Measurements from ENCODE around the gene ZSWIM5. TPM values are rescaled to one million over a fixed set of nuclear protein-coding genes. Genes with fewer than 3 reads are reported as not detected.

Gene ZSWIM5
- total and polyA plus RNA-seq, 10 donors, result 0.15 to 4.7 (median 2.7) TPM

DNA sequence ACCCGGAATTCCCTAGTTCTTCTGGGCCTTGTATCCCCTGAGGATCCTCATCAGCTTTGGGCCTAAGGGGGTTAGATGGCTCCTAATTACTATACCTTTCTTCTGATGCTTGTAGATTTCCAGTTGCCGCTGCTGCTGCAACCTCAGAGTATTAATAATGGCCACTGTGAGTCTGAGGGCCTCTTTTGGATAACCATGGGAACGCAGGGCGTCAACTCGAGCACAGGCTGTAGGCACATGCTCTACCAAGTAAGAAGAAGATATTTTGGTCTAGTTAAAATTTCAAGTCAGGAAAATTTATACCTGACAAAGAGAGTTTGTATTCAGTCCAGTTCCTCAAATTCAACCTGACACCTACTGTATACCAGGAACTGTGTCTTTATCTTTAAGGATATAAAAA lies 166.1 kb downstream of the ZSWIM5 start:
- 95 to 98% (median 96%) methylated on average over 5 of the region's 5 CpGs for WGBS, 5 donors
- H3K36me3 ChIP-seq, result peaks cover 0 to 17% (median 0%) of the 10 kb centered on the region in 6 donors
- DNase-seq, result no peak

DNA sequence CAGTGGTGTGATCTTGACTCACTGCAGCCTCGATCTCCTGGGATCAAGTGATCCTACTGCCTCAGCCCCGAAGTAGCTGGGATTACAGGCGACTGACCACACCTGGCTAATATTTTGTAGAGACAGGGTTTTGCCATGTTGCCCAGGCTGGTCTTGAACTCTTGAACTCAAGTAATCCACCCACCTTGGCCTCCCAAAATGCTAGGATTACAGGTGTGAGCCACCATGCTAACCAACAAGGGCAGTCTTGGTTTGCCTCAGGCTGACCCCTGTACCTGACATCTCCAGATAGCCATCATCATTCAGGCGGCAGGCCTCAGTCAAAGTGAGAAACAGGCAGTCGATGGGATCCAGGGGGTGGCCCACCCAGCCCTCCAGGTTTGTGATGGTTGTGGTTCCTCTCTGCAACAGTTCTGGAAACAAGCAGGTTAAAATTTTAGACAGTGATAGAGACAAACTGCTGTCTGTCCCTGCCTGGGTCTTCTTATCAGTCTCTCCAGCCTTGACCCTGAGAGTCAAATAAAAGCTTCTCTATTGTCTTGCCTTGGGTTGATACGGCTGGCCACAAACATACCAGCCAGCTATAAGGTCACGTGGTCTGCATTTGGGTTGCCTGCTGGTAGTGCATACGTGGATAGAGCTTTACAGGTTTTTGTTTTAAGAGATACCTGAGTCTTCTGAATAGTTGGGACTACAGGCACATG lies 167.6 kb downstream of the ZSWIM5 start:
- Histone ChIP-seq H3K4me1 (peaks cover 0 to 3% (median 0%) of the 10 kb centered on the region in 6 donors), H3K36me3 (peaks cover 0 to 17% (median 0%) of the 10 kb centered on the region in 6 donors), H3K9me3 (no peaks in the 10 kb centered on the region), H3K4me3 (no peak overlapping the region), H3K27me3 (replicated peaks in 1 of 7) (no peaks in the 10 kb centered on the region), H3K27ac (no peak overlapping the region)
- intact Hi-C loops (cut with DNase I; ENCODE audit: low total_unique reads), result no loop called here
- WGBS, 5 donors, result 84 to 90% (median 89%) methylated on average over 4 to 8 of the region's 8 CpGs
- DNase-seq, result no peak
- TF ChIP-seq POLR2AphosphoS5 (IDR thresholded peaks at IDR 0.05) (no peak), POLR2A (IDR thresholded peaks at IDR 0.05) (no peak)
- TF ChIP-seq, protein P1, sequence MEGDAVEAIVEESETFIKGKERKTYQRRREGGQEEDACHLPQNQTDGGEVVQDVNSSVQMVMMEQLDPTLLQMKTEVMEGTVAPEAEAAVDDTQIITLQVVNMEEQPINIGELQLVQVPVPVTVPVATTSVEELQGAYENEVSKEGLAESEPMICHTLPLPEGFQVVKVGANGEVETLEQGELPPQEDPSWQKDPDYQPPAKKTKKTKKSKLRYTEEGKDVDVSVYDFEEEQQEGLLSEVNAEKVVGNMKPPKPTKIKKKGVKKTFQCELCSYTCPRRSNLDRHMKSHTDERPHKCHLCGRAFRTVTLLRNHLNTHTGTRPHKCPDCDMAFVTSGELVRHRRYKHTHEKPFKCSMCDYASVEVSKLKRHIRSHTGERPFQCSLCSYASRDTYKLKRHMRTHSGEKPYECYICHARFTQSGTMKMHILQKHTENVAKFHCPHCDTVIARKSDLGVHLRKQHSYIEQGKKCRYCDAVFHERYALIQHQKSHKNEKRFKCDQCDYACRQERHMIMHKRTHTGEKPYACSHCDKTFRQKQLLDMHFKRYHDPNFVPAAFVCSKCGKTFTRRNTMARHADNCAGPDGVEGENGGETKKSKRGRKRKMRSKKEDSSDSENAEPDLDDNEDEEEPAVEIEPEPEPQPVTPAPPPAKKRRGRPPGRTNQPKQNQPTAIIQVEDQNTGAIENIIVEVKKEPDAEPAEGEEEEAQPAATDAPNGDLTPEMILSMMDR (IDR thresholded peaks at IDR 0.05 in 8 of 11, conservative IDR thresholded peaks at IDR 0.05 in 3 of 11), result no peak

More for the DNA sequence above, 166.1 kb downstream of the ZSWIM5 start:
- TF ChIP-seq, protein P1 (IDR thresholded peaks at IDR 0.05 in 8 of 11, conservative IDR thresholded peaks at IDR 0.05 in 3 of 11), result no peak
- TF ChIP-seq POLR2A (IDR thresholded peaks at IDR 0.05) (no peak), POLR2AphosphoS5 (IDR thresholded peaks at IDR 0.05) (no peak)
- Histone ChIP-seq H3K27me3 (replicated peaks in 1 of 7) (no peaks in the 10 kb centered on the region), H3K4me1 (no peaks in the 10 kb centered on the region), H3K4me3 (no peak overlapping the region), H3K9me3 (no peaks in the 10 kb centered on the region), H3K27ac (no peak overlapping the region)
- intact Hi-C loops (cut with DNase I; ENCODE audit: low total_unique reads), result no loop called here

DNA sequence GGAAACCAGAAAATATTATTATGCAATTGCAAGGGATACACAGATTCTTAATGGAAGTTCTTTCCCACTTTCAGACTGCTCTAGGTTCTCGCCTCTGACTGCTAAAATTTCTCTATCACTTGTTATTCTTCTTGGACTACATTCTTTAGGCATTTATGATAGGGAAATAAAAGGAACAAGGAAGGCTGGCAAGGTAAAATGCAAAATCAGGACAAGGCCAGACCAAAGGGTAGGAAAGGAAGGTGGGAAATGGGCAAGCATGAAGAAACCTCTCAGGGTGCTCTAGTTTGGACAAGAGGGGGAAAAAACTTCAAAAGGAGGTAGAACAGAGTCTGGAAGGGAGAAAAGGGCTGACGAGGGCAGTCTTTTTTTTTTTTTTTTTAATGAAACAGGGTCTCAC lies 168.2 kb downstream of the ZSWIM5 start:
- no peak overlapping the region for H3K4me3 ChIP-seq
- no peak overlapping the region for H3K27ac ChIP-seq
- intact Hi-C loops (cut with DNase I; ENCODE audit: low total_unique reads), result no loop called here
- TF ChIP-seq, protein P1 (IDR thresholded peaks at IDR 0.05 in 8 of 11, conservative IDR thresholded peaks at IDR 0.05 in 3 of 11), result no peak
- no peak for TF ChIP-seq POLR2AphosphoS5 (IDR thresholded peaks at IDR 0.05)
- TF ChIP-seq POLR2A (IDR thresholded peaks at IDR 0.05), result no peak
- H3K27me3 ChIP-seq (replicated peaks in 1 of 7), result no peaks in the 10 kb centered on the region
- WGBS, 5 donors, result 81 to 100% (median 90%) methylated on average over 2 of the region's 2 CpGs
- no peak for DNase-seq
- H3K9me3 ChIP-seq, result no peaks in the 10 kb centered on the region
- peaks cover 0 to 16% (median 0%) of the 10 kb centered on the region in 6 donors for H3K36me3 ChIP-seq
- peaks cover 0 to 9% (median 0%) of the 10 kb centered on the region in 6 donors for H3K4me1 ChIP-seq

DNA sequence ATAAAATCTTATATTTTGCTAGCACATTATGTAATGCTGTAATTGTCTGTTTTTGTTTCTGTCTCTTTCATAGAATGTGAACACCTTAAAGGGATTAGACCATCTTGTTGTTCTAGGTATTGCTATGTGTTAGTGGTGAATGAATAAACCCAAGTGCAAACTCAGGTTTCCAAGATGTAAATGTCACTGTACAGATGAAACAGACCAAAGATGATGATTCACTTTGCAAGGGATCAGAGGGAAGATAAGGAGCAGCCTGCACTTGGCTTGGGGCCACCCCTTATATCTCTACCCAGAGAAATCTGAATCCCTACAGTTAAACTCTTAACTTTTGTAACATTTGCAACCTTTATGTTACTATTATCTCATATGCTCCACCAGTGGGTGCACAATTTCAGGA lies 168.9 kb downstream of the ZSWIM5 start:
- intact Hi-C loops (cut with DNase I; ENCODE audit: low total_unique reads), result no loop called here
- H3K9me3 ChIP-seq, result no peaks in the 10 kb centered on the region

More for the DNA sequence above, 168.9 kb downstream of the ZSWIM5 start:
- Histone ChIP-seq H3K36me3 (peaks cover 0 to 15% (median 0%) of the 10 kb centered on the region in 6 donors), H3K4me1 (peaks cover 0 to 13% (median 0%) of the 10 kb centered on the region in 6 donors), H3K27me3 (replicated peaks in 1 of 7) (no peaks in the 10 kb centered on the region), H3K4me3 (no peak overlapping the region), H3K27ac (no peak overlapping the region)
- no peak for DNase-seq
- TF ChIP-seq POLR2A (IDR thresholded peaks at IDR 0.05) (no peak), POLR2AphosphoS5 (IDR thresholded peaks at IDR 0.05) (no peak)
- TF ChIP-seq, protein P1 (IDR thresholded peaks at IDR 0.05 in 8 of 11, conservative IDR thresholded peaks at IDR 0.05 in 3 of 11), result no peak
